Right forelimb (tissue), 1 donor: Measurements from ENCODE around the gene CHERP.

Source experiments
- DNase-seq: peaks from one replicate; pipeline ENCODE4 v3.0.0-alpha.2; 2018

CHERP gene

DNA sequence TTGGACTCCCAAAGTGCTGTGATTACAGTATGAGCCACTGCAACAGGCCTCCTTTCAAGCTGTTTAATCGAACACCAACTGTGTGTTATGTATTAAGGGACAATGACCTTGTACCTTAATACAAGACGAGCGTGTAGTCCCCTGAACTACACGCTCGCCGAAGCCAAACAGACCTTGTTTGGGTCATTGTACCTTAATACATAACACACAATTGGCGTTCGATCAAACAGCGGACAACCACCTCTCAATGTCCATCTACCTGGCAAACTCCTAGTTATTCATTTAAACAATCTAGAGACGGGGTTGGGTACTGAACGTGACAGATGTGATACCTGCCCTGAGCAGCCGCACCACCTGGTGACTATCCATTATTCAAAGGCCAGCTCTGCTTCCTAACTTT is 1.3 kb downstream of the CHERP start:
- DNase-seq: no peak

DNA sequence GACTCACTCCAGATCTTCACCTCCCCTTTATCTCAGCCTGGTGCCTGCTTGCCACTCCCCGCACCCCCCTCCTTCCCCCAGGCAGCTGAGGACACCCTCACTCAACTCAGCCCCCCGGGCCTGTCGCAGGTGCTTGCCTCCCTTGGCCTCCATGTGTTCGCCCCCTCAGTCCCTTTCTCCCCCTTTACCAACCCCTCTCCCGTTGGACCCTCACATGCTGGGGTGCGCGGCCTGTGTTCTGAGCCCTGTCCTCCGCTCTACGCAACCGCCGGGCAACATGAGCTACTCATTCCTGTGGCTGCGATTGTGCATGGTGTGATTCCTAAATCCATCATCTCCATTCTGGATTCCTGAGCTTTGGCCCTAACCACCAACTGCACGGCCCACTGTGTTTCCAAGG is 5.1 kb downstream of the CHERP start:
- DNase-seq: no peak

DNA sequence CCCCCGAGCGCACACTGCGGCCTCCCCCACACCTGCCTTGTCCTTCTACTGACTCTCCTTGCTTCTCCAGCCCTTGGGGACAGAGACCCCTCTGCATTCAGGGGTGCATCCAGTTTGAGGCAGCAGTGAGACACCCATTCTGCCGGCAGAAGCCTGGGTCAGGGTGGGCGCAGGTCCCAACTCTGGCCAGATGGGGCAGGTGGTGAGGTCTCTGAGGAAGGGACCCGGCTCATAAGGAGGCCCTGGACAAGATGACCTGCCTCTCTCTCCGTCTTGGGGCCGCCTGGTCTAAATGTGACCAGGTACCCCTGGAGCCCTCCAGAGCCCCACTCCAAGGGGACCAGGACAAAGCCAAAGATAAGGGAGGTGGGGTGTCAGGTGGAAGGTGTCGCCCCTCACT is 6.1 kb downstream of the CHERP start:
- no peak for DNase-seq

DNA sequence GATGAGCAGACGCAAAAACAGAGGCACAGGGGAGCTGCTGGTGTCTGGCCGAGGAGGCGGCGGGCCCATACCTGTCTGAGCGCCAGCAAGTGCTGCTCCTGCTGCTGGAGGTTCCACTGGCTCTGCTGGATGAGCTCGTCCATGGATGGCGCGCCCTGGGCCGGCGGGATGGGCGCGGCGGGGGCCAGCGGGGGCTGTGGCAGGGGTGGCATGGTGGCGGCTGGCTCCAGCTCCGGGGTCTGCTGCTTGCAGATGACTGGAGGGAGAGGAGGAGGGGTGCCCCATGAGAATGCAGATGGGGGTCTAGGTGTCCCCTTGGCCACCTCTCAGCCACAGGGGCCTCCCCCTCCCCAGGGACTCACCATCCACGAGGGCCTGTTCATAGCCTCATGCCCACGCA is 6.9 kb downstream of the CHERP start:
- no peak for DNase-seq

DNA sequence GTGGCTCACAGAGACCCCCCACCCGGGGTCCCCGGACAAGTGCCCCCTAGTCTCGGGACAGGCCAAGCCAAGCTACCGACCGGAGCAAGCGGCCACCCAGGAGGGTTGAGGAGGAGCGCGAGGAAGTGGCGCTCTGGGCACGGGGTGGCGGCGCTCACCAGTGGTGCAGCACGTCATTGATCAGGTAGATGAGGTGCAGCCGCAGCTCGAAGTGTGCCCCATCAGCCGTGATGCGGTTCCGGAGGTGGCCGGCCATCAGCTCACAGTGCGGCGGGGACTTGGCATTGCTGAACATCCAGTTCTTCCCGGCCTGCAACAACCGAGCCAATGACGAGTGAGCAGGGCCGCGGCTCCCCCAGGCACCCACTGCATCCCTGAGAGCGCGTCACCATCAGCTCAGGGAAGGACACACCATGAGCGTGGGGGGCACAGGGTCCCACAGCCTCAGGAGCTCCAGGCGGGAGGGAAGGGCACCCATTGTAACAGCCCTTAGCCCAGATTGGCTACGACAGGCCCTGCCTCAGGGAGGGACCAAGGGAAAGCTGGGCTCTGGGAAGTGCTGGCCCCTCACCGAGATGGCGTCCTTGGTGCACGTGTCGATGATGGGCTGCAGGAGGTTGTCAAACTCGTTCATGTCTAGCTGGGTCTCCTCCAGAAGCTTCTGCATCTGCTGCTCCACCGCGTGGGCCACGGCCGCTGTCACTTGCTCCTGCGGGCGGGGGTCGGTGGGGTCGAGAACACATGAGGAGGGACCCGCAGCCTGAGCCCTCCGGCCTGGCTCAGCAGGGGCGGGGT is 9.6 kb downstream of the CHERP start:
- DNase-seq: no peak

DNA sequence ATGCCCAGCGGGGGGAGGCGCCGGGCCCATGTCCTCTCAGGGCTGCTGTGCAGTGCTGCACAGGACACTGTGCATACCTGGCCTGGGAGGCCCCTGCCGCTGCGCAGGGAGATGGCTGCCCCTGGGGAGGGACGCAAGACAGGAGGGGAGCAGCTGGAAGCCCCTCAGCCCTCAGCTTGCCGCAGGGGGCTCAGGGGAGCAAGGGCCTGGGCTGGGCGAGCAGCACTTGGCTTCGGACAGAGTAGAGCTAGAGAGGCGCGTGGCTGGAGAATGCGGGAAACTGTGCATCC is 10.9 kb downstream of the CHERP start:
- no peak for DNase-seq

DNA sequence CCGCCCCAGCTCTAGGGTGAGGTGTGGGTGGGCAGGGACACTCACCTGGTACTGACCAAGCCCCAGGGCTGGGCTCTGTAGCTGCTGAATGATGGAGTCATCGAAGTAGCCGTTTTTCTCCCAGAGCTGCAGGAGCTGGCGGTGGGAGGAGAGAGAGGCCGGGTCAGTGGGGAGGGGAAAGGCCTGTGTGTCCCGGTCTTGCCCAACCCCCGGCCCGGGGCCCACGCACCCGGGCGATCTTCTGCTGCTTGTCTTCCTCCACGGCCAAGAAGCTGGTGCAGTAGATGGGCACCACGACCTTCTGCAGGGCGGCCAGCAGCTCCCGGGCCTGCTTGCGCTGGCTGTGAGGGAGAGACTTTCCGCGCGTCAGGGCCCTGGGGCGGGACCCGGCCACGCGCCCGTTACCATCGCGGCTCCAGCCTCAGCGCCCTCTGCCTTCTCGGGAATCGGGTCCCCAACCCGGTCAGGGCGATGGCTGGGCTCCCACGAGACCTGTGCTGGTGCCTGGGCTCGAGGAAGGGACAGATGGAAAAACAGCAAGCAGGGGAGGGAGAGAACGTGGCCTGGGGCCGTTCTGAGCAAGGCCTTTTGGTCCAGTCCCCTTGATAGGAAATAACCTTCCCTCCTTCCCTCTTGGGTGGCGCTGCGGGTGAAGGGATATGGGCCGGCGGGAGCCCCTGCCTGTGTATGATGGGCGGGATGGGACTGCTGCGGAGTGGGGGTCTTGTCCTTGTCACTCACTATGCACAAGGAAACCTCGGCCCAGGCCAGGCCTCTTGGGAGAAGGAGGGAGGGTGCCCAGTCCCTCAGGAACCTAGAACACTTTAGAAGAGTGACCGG is 11.5 kb downstream of the CHERP start:
- no peak for DNase-seq

DNA sequence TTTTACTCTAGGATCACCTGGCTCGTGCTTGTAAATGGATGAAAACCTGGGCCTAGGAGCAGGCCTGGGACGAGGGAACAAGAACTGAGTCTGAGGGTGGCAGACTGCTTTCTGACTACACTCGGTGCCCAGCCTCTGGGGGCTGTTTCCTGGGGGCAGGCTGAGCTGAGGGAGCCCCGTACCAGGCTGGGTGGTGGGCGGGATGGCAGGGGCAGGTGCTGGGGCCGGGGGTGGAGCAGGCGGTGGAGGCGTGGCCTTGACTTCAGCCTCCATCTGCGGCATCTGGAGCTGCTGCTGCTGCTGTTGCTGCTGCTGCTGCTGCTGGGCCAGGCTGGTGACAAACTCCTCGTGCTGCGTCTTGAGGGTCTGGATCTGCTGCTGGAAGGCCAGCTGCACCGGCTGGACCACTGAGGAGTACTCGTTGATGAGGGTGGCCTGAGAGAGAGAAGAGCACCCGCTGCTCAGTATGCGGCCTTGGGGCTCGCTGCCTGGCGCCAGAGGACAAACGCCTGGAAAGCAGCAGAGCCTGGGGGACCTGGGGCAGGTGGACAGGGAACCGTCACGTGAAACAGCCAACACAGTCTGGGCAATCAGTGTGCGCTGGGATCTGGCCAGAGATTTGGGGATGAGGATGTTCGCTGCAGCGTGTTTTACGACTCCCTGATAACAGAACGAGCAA is 12.6 kb downstream of the CHERP start:
- no peak for DNase-seq

DNA sequence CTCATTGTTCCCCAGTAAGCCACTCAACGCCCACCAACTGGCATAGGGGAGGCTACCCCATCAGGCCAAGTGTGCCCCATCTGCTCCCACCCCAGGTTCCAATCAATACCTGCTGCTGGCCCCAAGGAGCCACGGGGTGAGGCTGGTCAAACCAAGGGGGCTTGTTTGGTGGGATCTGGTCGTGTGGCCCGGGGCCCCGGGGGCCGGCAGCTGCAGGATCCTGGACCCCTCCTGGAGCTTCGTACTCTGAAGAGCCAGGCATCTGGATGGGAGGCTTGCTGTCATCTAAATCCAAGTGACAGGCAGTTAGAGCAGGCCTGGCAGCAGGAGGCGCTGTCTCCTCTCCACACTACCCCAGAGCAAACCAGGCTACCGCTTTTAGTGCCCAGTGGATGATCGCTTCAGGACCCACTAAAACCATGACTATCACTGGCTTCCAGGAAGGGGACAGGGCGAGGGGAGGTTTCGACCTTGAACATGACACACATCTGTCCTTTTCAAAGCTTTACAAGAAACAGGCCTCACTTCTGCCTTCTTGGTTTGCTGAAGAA is 14.2 kb downstream of the CHERP start:
- DNase-seq: no peak

DNA sequence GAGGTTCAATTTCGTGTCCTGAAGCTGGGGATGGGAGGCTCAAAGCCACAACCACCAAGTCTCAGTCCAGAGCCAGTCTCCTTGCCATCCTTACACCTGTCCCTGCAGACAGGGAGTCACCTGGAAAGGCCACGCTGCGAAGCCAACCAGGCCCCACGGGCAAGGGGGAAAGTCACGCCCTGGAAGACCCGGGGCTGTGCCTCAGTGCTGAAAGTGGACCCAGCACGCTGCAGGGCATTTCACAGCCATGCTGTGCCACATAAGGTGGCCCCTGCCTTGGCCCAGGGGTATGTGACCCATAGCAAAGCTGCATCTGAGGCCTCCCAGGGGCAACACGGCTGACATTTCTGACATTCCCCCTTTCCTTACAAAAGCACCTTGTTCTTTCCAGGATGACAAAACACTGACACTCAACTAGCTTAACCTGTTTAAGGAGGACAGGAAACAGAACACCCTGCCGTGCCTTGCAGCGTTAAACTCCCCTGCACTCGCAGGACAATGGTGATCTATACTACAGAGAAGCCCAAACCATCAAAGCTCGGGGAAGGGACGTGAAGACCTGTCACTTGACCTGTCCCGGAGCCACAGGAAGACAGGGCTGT is 14.8 kb downstream of the CHERP start:
- no peak for DNase-seq

DNA sequence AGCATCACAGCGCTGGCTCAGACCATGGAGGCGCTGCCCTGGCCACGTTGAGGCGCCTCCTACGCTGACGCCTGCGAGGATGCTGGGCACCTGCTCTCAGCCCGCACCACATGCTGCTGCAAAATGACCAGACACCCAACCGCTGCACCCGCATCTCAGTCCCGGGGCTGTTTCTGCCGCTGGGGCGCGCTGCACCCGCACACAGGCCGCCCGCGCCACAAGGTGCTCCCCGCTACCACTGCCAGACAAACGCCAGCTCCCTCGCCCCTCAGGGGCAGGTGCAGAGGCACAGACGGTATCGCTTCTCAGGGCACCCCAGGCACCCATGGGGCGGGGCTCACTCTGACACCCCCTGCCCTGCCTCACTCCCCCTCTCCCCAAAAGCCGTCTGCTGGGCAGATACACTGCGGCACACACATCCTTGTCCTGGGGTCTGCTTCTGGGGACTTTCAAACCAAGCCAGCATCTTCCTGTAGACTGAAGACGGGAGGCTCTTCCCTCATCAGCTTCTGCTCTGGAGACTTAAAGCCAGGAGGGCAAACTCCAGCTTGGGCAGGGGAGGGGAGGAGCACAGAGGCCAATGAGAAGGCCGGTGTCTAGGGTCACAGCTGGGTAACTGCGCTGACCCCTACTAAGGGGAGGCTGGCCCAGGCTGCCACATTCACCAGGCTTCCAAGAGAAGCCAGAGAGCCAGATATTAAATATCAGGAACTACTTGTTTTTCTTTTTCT is 16.3 kb downstream of the CHERP start:
- DNase-seq: no peak

DNA sequence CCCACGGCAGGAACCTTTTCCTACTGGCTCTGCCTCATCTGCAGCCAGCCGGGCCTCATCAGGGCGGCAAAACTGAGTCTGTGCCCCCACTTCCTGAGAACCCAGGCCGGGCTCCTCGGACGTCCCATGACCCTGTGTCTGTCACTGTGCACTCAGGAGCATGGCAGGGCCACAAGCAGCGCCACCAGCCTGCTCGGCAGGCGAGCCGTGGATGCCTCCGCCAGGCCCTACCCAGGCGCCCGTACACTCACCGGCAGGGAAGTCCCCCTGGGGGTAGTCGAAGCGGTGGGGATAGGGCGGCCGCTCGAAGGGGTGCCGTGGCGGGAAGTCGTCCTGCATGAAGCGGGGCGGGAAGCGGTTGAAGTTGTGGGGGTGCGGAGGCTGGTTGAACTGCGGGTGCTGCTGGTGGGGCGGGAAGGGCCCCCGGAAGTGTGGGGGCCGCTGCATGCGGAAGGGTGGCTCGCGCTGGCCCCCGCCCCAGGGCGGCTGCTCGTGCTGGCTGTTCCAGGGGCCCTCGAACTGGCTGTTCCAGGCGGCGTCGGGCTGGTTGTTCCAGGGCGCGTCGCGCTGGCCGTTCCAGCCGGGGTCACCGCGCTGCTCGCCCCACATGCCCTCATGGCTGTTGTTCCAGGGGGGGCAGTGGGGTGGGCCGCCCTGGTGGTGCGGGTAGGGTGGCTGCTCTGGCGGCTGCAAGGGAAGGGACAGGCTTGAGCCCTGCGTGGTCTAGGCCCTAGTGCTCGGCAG is 17.1 kb downstream of the CHERP start:
- DNase-seq: no peak

DNA sequence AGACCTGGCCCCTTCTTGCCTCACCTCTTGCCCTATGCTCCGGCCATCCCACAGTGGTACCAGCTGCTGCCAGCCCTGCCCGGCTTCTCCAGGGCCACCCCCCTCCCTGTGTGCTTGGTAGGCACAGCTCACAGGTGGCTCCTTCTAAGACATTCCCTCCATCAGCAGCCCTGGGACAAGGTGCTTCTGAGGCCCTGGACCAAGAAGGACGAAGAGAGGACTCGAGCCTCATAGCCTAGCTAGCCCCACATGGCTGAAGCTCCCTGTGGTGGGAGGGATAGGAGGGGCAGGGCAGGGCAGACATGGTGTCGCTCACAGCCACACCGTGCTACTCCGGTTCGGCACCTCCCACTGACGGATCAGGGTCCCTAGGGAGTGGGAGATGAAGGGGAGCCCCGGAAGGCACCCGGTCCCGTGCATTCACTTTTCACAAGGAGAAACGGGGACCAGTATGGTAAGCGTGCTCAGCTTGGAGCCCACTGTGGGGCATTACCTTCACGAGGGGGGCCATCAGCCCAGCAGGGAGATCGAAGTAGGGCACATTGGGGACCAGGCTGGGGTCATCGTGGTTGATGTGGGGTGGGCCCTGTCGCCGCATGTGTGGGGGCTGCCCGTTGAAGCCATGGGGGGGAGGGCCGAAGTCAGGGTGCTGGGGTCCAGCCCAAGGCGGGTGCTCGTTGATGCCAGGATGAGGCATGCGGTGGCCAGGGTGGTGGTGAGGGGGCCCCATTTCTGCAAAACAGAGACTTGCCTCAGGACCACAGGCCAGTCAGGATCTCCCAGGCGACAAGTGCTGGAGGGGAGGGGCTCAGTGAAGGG is 19.5 kb downstream of the CHERP start:
- no peak for DNase-seq

DNA sequence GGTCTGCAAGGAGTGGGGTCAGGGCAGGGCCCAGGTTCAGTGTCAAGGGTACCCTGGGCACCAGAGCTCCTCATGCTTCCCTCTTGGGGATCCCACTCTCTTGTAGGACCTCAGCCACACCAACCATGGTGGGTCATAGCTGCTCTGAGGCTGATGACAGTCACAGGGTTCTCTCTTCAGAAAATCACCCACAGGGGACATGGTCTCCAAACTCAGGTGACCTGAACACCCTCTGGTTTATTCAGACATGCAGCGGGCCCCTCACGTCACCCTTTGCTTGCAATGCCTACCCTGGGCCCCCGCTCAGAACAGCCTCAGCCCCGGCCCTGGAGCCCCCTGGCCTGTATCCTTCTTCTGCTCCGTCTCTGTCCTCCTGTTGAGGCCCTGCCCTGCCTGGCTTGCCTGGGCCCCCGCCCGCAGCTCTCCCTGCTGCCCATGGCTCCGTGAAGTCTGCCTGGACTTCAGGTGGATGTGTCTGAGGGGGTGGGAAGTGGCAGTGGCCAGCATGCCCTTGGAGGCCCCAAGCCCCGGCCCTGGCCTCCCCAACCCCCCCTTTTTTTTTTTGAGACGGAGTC is 20.4 kb downstream of the CHERP start:
- no peak for DNase-seq

DNA sequence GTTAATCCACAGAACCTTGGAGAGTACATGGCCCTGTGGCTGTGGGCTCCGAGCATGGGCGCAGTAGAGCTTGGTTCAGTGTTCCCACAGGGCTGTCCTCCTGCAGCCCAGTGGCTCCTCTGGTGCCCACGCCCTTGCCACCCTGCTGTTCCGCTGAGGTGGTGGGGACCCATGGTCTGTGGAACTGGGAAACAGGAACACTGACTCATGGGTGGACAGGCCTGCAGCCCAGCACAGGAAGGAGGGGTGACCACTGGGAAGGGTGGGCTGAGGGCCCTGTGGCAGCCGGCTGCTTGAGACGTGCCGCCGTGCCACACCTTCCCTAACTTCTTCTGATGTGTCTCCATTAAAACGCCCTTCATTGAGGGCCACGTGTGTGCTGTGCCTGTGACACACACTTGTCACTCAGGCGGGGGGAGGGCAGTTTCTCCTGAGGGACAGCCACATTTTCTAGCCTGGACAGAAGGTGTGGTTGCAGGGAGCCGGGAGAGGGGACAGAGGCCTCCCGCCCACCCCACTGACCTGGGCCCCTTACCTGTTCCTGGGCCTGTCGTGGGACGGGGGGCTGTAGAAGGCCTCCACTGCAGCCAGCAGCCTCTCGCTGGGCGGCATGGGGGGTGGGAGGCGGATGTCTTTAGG is 21.1 kb downstream of the CHERP start:
- no peak for DNase-seq

DNA sequence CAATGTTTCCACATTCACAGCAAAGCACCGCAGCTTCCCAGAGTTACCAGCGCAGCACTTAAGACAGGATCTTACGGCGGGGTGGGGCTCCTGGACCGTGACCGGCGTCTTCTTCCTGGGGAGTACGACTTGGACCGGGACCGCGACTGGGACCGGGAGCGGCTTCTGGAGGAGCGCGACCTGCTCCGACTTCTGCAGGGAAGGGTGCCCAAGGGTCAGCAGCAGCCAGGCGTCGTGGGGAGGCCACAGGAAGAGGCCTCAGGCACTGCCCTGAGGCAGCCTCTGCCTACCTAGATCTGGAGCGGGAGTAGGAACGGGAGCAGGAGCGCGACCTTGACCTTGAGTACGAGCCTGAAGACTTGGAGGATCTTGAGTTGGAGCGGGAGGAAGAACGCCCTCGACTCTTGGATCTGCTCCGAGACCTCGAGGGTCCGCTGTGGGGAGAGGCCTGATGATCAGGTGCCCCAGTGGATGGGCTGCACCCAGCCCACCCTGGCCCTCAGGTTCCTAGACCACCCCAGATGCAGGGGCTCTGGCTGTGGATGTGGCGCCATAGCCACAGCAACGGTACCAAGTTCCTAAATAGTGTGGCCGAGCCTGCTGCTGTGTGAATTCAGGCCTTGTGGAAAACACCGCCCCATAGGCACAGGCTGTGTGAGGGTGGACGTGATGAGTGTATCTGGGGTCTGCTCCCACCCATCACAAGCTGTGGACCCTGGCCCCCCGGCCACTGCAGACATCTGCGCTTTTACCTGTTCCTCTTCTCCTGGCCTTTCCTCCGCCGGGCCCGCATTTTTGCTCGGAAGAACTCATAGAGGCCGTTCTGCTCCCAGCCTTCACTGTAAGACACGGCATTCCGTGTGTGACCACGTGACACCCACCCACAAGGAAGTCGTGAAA is 21.9 kb downstream of the CHERP start:
- no peak for DNase-seq

DNA sequence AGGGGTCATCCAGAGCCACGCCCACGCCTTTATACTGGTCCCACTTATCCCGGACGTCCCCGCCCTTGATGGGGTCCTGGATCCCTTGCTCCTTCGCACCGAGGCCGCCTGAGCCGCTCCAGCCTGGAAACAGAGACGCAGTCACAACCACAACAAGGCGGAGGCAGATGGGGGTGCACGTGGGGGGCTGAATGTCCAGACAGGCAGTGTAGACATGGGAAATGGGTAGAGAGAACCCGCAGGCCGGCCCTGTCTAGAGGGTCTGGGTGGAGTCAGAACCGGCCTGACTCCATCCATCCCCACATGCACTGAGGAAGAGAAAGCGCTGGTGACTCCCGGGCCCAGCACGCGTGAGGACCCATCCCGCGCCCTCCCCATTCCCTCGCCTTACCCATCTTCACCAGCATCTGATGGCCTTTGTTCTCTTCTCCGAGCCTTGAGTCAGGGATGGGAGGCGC is 23.0 kb downstream of the CHERP start:
- no peak for DNase-seq

DNA sequence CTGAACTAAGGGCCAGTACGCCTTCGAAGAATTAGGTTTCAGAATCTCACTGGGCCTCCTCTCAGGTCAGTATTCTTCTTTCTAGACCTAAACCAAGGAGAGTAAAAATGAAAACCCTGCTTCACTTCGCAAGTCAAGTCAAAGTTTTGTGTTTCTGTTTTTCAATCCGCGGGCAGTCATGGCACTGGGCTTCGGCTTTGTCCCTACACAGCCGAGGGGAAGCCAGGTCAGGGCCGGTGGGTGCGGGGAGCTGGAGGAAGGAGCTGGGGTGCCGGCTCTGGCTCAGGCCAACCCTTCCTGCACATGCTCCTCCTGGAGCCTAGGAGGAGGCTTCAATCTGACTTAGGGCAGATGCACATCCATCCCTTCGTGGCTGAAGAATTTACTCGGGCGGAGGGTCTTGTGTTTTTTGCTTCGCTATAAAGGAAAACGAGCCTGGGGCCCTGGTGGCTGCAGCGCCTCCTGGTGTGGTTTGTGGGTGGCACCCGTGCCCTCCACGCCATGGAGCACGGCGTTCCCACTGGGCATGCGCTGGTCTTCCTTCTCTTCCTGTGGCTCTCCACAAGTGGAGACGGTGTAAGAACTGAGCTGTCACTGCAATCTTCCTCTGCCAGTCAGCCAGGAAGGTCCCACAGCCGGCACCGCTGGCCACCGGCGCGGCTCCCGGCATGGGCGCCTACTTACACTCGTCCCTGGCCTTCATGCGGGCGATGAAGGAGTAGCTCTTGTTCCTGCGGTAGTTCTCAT is 23.6 kb downstream of the CHERP start:
- DNase-seq: no peak
